VCaP (cell line): Measurements from ENCODE around the gene SNTG2.

Source experiments
- H3K27ac ChIP-seq: fragments of 450-650 bp; 2 replicates; pipeline ENCODE4 v1.5.1; 2017
- CTCF ChIP-seq: fragments of 450-650 bp; conservative IDR thresholded peaks from 2 replicates; pipeline ENCODE4 v1.5.1; 2017; ENCODE audit warnings: mild to moderate bottlenecking, moderate library complexity

The SNTG2 gene

GRCh38 chr2:1193801-1194200 is 243.2 kb downstream of the SNTG2 start:
- TF ChIP-seq CTCF = no peak
- H3K27ac ChIP-seq = no peak overlapping the region

- TF ChIP-seq CTCF = no peak
- no peak overlapping the region for H3K27ac ChIP-seq
Measured at GRCh38 chr2:1203772-1204171, 253.1 kb downstream of the SNTG2 start.

GRCh38 chr2:1205853-1206252 is 255.2 kb downstream of the SNTG2 start:
- H3K27ac ChIP-seq = no peak overlapping the region
- TF ChIP-seq CTCF = no peak

GRCh38 chr2:1207962-1208510 is 257.4 kb downstream of the SNTG2 start:
- TF ChIP-seq CTCF = no peak
- H3K27ac ChIP-seq = no peak overlapping the region

- TF ChIP-seq CTCF = no peak
- H3K27ac ChIP-seq = no peak overlapping the region
Measured at GRCh38 chr2:1208522-1208921, 257.9 kb downstream of the SNTG2 start.

- H3K27ac ChIP-seq = no peak overlapping the region
- no peak for TF ChIP-seq CTCF
Measured at GRCh38 chr2:1209246-1209645, 258.6 kb downstream of the SNTG2 start.

GRCh38 chr2:1209761-1210160 is 259.1 kb downstream of the SNTG2 start:
- TF ChIP-seq CTCF = no peak
- no peak overlapping the region for H3K27ac ChIP-seq
